Retinal pigment epithelial cell (primary cell): ENCODE results near the gene HOXC5.
"Not testable (repeated sequence)": the region's sequence is repeated elsewhere in the genome, so short reads cannot be mapped to it uniquely, and the experiment has no call there.

Experiments
- DNase-seq: peaks from one replicate; pipeline ENCODE4 v3.0.0-alpha.2; 2010; ENCODE audit warnings: low read depth
- H3K4me3 ChIP-seq: 2 replicates; pipeline ENCODE4 v1.5.1; 2011; ENCODE audit warnings: mild to moderate bottlenecking, low read length, control low read depth, moderate library complexity
- TF ChIP-seq, protein P1 (sequence below): conservative IDR thresholded peaks from 2 replicates; pipeline ENCODE4 v1.5.1; 2011; ENCODE audit warnings: low read depth, low read length, control low read depth, inconsistent platforms

The HOXC5 gene

DNA sequence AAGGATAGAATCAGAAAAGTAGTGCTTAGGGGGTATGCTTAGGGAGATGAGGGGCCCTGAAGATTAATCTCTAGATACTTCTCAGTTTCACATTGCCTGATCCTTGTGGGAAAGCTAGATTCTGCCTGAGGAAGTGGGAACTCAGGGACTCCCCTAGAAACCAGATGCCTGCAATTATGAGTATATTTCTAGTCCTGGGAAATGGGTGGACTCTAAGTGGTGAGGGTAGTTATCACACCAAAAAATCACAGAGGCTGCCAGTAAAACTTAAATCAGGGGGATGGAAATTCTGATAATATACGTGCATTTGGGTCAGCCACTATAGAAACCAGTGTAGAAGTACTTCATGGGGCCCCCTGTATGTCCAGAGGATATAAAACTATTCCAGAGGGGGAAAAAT, 39.1 kb downstream of the HOXC5 start:
- no peak for DNase-seq
- TF ChIP-seq, protein P1, sequence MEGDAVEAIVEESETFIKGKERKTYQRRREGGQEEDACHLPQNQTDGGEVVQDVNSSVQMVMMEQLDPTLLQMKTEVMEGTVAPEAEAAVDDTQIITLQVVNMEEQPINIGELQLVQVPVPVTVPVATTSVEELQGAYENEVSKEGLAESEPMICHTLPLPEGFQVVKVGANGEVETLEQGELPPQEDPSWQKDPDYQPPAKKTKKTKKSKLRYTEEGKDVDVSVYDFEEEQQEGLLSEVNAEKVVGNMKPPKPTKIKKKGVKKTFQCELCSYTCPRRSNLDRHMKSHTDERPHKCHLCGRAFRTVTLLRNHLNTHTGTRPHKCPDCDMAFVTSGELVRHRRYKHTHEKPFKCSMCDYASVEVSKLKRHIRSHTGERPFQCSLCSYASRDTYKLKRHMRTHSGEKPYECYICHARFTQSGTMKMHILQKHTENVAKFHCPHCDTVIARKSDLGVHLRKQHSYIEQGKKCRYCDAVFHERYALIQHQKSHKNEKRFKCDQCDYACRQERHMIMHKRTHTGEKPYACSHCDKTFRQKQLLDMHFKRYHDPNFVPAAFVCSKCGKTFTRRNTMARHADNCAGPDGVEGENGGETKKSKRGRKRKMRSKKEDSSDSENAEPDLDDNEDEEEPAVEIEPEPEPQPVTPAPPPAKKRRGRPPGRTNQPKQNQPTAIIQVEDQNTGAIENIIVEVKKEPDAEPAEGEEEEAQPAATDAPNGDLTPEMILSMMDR, result no peak
- no peak overlapping the region for H3K4me3 ChIP-seq

GRCh38 chr12:54074308-54074707, 41.5 kb downstream of the HOXC5 start:
- H3K4me3 ChIP-seq, result no peak overlapping the region
- TF ChIP-seq, protein P1, result no peak
- no peak for DNase-seq

- H3K4me3 ChIP-seq, result no peak overlapping the region
- DNase-seq, result no peak
- TF ChIP-seq, protein P1, result no peak
Observed at GRCh38 chr12:54075409-54075808, 42.6 kb downstream of the HOXC5 start.

DNA sequence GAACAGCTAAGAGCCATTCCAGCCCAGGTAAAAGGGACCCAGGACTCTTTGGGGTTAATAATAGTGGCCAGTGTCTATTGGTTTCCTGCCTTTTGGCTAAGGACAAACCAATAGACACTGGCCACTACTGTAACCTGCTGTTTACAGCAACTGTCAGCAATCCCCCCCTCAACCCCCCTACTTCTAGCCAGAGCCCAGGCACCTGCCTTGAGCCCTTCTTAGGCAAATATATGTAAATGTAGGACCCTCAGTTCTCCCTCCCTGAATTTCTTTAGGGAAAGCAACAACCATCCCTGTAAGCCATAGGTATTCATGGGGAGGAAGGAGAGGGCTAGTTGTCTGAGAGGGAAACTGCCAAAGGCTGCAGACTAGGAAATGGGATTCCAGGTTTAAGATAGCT, 43.1 kb downstream of the HOXC5 start:
- no peak for DNase-seq
- TF ChIP-seq, protein P1, result no peak
- H3K4me3 ChIP-seq, result no peak overlapping the region

DNA sequence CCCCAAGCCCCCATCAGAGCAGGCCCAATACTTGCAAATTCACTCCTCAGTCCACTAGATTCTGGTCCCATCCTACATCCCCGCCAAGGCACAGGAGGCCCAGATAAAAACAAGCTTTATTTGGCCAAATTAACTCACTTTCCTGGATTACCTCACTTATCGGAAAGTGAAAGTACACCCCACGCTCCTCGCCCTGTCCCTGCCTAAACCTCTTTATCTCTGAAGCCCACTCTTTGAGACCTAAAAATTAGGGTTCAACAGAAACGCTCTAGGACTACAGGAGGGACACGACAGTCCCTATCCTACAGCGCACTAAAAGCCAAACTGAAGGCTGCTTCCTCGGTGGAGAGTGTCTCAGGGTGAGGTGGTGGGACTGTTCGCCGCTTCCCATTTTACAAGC, 45.0 kb downstream of the HOXC5 start:
- not testable (repeated sequence) for H3K4me3 ChIP-seq, DNase-seq

GRCh38 chr12:54079115-54079514, 46.3 kb downstream of the HOXC5 start:
- DNase-seq, H3K4me3 ChIP-seq: not testable (repeated sequence)

- H3K4me3 ChIP-seq, DNase-seq: not testable (repeated sequence)
Observed at GRCh38 chr12:54080008-54080924, 47.4 kb downstream of the HOXC5 start.

DNA sequence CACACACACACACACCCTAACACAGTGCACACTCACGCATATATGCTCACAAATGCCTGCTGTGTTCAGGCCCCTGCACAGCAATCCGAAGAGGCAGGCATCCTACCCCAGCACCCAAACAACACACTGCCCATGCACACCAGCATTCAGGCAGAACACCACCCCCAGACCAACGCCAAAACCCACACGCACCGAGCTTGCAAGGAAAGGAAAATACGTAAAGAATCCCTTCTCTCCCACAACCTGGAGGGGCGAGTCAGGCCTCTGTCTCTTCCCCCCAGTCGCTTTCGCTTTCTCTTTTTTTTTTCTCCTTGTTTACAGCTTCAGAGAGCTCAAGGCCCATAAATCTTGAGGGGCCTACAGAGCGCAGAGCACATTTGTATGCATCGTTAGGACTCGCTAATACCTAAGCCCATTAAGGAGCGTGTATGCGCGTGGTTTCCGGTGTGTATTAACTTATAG, 48.2 kb downstream of the HOXC5 start:
- H3K4me3 ChIP-seq, DNase-seq: not testable (repeated sequence)

DNA sequence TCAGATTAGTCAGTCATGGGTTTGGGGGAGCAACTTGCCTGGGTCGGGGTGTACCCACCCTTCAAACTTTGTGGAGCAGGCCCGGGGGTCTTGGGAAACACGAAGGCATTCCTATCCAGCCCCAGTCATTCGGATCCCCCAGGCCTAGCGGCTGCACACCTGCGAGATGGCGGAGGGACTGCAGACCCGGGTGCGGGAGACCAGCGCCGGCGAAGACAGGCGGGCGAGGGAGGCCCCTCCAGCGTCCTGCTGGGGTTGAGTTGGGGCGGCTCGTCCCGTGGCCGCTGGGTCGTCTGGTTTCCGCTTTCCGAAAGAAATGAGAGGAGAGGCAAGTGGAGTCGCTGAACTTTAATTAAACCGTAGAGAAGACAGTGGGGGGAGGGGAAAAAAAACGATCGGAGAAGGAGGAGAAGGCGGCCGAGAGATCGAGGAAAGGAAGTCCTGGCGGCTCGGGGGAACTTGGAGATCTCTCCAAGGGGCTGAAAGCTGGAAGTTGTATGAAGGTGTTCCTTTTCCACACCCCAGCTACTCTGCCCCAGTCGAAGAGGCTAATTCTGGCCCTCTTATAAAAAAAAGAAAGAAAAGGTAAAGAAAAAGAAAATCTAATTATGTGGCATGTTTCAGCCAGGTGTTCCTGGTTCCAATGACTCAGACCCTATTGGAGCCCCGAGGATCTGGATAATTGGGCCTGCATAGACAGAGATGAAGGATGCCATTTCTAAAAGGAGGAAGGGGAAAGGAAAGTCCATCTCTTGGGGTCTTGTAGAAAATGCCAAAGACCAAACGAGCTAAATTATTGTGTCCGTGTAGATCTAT, 48.9 kb downstream of the HOXC5 start:
- not testable (repeated sequence) for H3K4me3 ChIP-seq, DNase-seq
